ENCODE results near the gene SMIM24. TPM values are rescaled to one million over a fixed set of nuclear protein-coding genes. Genes with fewer than 3 reads are reported as not detected.
A peak's percentile ranks its signal among the peaks of the same experiment; 100 is the strongest.

The SMIM24 gene
- total and polyA plus RNA-seq, 4 experiments from 2014 or later, result not detected

- Histone ChIP-seq H3K27me3 (ENCODE audit: insufficient read depth, low read length) (no peaks in the 10 kb centered on the region), H3K27ac (ENCODE audit: low read depth, low read length) (no peak overlapping the region), H3K4me3 (ENCODE audit: low read length in 2 of 2) (no peak overlapping the region), H3K36me3 (ENCODE audit: insufficient read depth, low read length) (peaks cover 16% of the 10 kb centered on the region), H3K4me1 (ENCODE audit: insufficient read depth, low read length) (peaks cover 15% of the 10 kb centered on the region), H3K9me3 (ENCODE audit: control insufficient read depth in 1 of 2, low read length in 2 of 2) (no peaks in the 10 kb centered on the region)
- ChIA-PET CTCF (ENCODE audit: partially characterized antibody) (no interaction called here), POLR2A (ENCODE audit: partially characterized antibody) (no interaction called here)
- no peaks in the 10 kb centered on the region for H3K9me3 Mint-ChIP-seq
- intact Hi-C loops (cut with micrococcal nuclease), result no loop called here
- peaks cover 17 to 49% (median 25%) of the 10 kb centered on the region in 4 donors for H3K4me1 Mint-ChIP-seq
- H3K27ac Mint-ChIP-seq, result no peak overlapping the region
- no peak for DNase-seq
- H3K4me3 Mint-ChIP-seq, result no peak overlapping the region
- H3K27me3 Mint-ChIP-seq, result no peaks in the 10 kb centered on the region
- H3K36me3 Mint-ChIP-seq, result peaks cover 8 to 19% of the 10 kb centered on the region in 2 donors
Measured at GRCh38 chr19:3519126-3519525, 38.8 kb upstream of the SMIM24 start.

GRCh38 chr19:3518659-3519058 lies 38.3 kb upstream of the SMIM24 start:
- no peak for DNase-seq
- Histone ChIP-seq H3K4me1 (ENCODE audit: insufficient read depth, low read length) (peaks cover 15% of the 10 kb centered on the region), H3K27ac (ENCODE audit: low read depth, low read length) (no peak overlapping the region), H3K27me3 (ENCODE audit: insufficient read depth, low read length) (no peaks in the 10 kb centered on the region), H3K9me3 (ENCODE audit: control insufficient read depth in 1 of 2, low read length in 2 of 2) (no peaks in the 10 kb centered on the region), H3K4me3 (ENCODE audit: low read length in 2 of 2) (no peak overlapping the region), H3K36me3 (ENCODE audit: insufficient read depth, low read length) (peaks cover 11% of the 10 kb centered on the region)
- Mint-ChIP-seq H3K9me3 (no peaks in the 10 kb centered on the region), H3K36me3 (peaks cover 5 to 16% of the 10 kb centered on the region in 2 donors), H3K27me3 (no peaks in the 10 kb centered on the region), H3K27ac (peak overlapping the region in 3 of 7 donors; percentile 18 to 76 (median 68)), H3K4me1 (peaks cover 18 to 54% (median 28%) of the 10 kb centered on the region in 4 donors), H3K4me3 (no peak overlapping the region)
- POLR2A ChIA-PET (ENCODE audit: partially characterized antibody), result no interaction called here
- intact Hi-C loops (cut with micrococcal nuclease), result no loop called here
- CTCF ChIA-PET (ENCODE audit: partially characterized antibody), result no interaction called here

- Histone ChIP-seq H3K4me1 (ENCODE audit: insufficient read depth, low read length) (peaks cover 15% of the 10 kb centered on the region), H3K36me3 (ENCODE audit: insufficient read depth, low read length) (peaks cover 7% of the 10 kb centered on the region), H3K9me3 (ENCODE audit: control insufficient read depth in 1 of 2, low read length in 2 of 2) (no peaks in the 10 kb centered on the region), H3K27ac (ENCODE audit: low read depth, low read length) (no peak overlapping the region), H3K27me3 (ENCODE audit: insufficient read depth, low read length) (no peaks in the 10 kb centered on the region), H3K4me3 (ENCODE audit: low read length in 2 of 2) (no peak overlapping the region)
- POLR2A ChIA-PET (ENCODE audit: partially characterized antibody), result interaction anchor here (1.1 kb wide), 1 partner anchor 180 kb away, joined by 6 read pairs; no protein-coding TSS in a partner anchor
- peak overlapping the region in 5 of 7 donors; percentile 18 to 76 (median 68) for H3K27ac Mint-ChIP-seq
- H3K9me3 Mint-ChIP-seq, result no peaks in the 10 kb centered on the region
- CTCF ChIA-PET (ENCODE audit: partially characterized antibody), result no interaction called here
- H3K27me3 Mint-ChIP-seq, result no peaks in the 10 kb centered on the region
- H3K4me1 Mint-ChIP-seq, result peaks cover 19 to 58% (median 31%) of the 10 kb centered on the region in 4 donors
- H3K4me3 Mint-ChIP-seq, result no peak overlapping the region
- H3K36me3 Mint-ChIP-seq, result peaks cover 5 to 16% of the 10 kb centered on the region in 2 donors
- DNase-seq, result no peak
- intact Hi-C loops (cut with micrococcal nuclease), result no loop called here
Measured at GRCh38 chr19:3518255-3518654, 37.9 kb upstream of the SMIM24 start.

GRCh38 chr19:3517638-3518037 lies 37.3 kb upstream of the SMIM24 start:
- Histone ChIP-seq H3K27me3 (ENCODE audit: insufficient read depth, low read length) (no peaks in the 10 kb centered on the region), H3K4me1 (ENCODE audit: insufficient read depth, low read length) (peaks cover 15% of the 10 kb centered on the region), H3K27ac (ENCODE audit: low read depth, low read length) (no peak overlapping the region), H3K4me3 (ENCODE audit: low read length in 2 of 2) (no peak overlapping the region), H3K9me3 (ENCODE audit: control insufficient read depth in 1 of 2, low read length in 2 of 2) (no peaks in the 10 kb centered on the region), H3K36me3 (ENCODE audit: insufficient read depth, low read length) (peaks cover 5% of the 10 kb centered on the region)
- Mint-ChIP-seq H3K27ac (peak overlapping the region in 2 of 7 donors; percentile 64 to 87), H3K4me3 (no peak overlapping the region), H3K27me3 (no peaks in the 10 kb centered on the region), H3K4me1 (peaks cover 19 to 60% (median 31%) of the 10 kb centered on the region in 4 donors), H3K36me3 (peaks cover 5 to 16% of the 10 kb centered on the region in 2 donors), H3K9me3 (no peaks in the 10 kb centered on the region)
- ChIA-PET POLR2A (ENCODE audit: partially characterized antibody) (interaction anchor here (1.1 kb wide), 1 partner anchor 179 kb away, joined by 6 read pairs; no protein-coding TSS in a partner anchor), CTCF (ENCODE audit: partially characterized antibody) (interaction anchor here (2.0 kb wide), 1 partner anchor 32 kb away, joined by 6 read pairs; no protein-coding TSS in a partner anchor)
- intact Hi-C loops (cut with micrococcal nuclease), result no loop called here
- no peak for DNase-seq

GRCh38 chr19:3516675-3517207 lies 36.4 kb upstream of the SMIM24 start:
- no peaks in the 10 kb centered on the region for H3K9me3 Mint-ChIP-seq
- intact Hi-C loops (cut with micrococcal nuclease), result no loop called here
- peaks cover 5 to 16% of the 10 kb centered on the region in 2 donors for H3K36me3 Mint-ChIP-seq
- POLR2A ChIA-PET (ENCODE audit: partially characterized antibody), result interaction anchor here (1.0 to 1.2 kb wide), 3 partner anchors 10 to 40 kb away, joined by 4 to 5 read pairs (median 4); partner anchors contain the start of gene FZR1
- H3K4me1 Mint-ChIP-seq, result peaks cover 19 to 65% (median 33%) of the 10 kb centered on the region in 4 donors
- Histone ChIP-seq H3K4me3 (ENCODE audit: low read length in 2 of 2) (no peak overlapping the region), H3K9me3 (ENCODE audit: control insufficient read depth in 1 of 2, low read length in 2 of 2) (no peaks in the 10 kb centered on the region), H3K36me3 (ENCODE audit: insufficient read depth, low read length) (peaks cover 9% of the 10 kb centered on the region), H3K27me3 (ENCODE audit: insufficient read depth, low read length) (no peaks in the 10 kb centered on the region), H3K4me1 (ENCODE audit: insufficient read depth, low read length) (peaks cover 19% of the 10 kb centered on the region), H3K27ac (ENCODE audit: low read depth, low read length) (peak overlapping the region; percentile 6)
- peak overlapping the region in 1 of 8 donors; percentile 34 for H3K4me3 Mint-ChIP-seq
- CTCF ChIA-PET (ENCODE audit: partially characterized antibody), result interaction anchor here (2.0 kb wide), 1 partner anchor 31 kb away, joined by 6 read pairs; no protein-coding TSS in a partner anchor
- peak overlapping the region; percentile 52 to 90 (median 86) for H3K27ac Mint-ChIP-seq
- peak; percentile 55 to 76 (median 74) for DNase-seq
- no peaks in the 10 kb centered on the region for H3K27me3 Mint-ChIP-seq

- peaks cover 9% of the 10 kb centered on the region for H3K36me3 ChIP-seq (ENCODE audit: insufficient read depth, low read length)
- Mint-ChIP-seq H3K36me3 (peaks cover 2 to 13% of the 10 kb centered on the region in 2 donors), H3K4me1 (peaks cover 18 to 69% (median 34%) of the 10 kb centered on the region in 4 donors), H3K27me3 (no peaks in the 10 kb centered on the region), H3K27ac (peak overlapping the region; percentile 44 to 92 (median 78)), H3K4me3 (peak overlapping the region in 1 of 8 donors; percentile 13), H3K9me3 (no peaks in the 10 kb centered on the region)
- CTCF ChIA-PET (ENCODE audit: partially characterized antibody), result interaction anchor here (2.0 kb wide), 1 partner anchor 30 kb away, joined by 6 read pairs; no protein-coding TSS in a partner anchor
- DNase-seq, result no peak
- intact Hi-C loops (cut with micrococcal nuclease), result no loop called here
- H3K27me3 ChIP-seq (ENCODE audit: insufficient read depth, low read length), result no peaks in the 10 kb centered on the region
- POLR2A ChIA-PET (ENCODE audit: partially characterized antibody), result interaction anchor here (1.1 to 1.3 kb wide), 2 partner anchors 10 to 40 kb away, joined by 4 read pairs; partner anchors contain the start of gene FZR1
- no peak overlapping the region for H3K4me3 ChIP-seq (ENCODE audit: low read length in 2 of 2)
- peak overlapping the region; percentile 6 for H3K27ac ChIP-seq (ENCODE audit: low read depth, low read length)
- peaks cover 19% of the 10 kb centered on the region for H3K4me1 ChIP-seq (ENCODE audit: insufficient read depth, low read length)
- H3K9me3 ChIP-seq (ENCODE audit: control insufficient read depth in 1 of 2, low read length in 2 of 2), result no peaks in the 10 kb centered on the region
Measured at GRCh38 chr19:3515891-3516422, 35.6 kb upstream of the SMIM24 start.

GRCh38 chr19:3514930-3515329 lies 34.6 kb upstream of the SMIM24 start:
- intact Hi-C loops (cut with micrococcal nuclease), result no loop called here
- H3K27me3 ChIP-seq (ENCODE audit: insufficient read depth, low read length), result no peaks in the 10 kb centered on the region
- CTCF ChIA-PET (ENCODE audit: partially characterized antibody), result no interaction called here
- H3K4me1 ChIP-seq (ENCODE audit: insufficient read depth, low read length), result peaks cover 29% of the 10 kb centered on the region
- H3K4me3 Mint-ChIP-seq, result no peak overlapping the region
- no peaks in the 10 kb centered on the region for H3K9me3 Mint-ChIP-seq
- peaks cover 12% of the 10 kb centered on the region for H3K36me3 ChIP-seq (ENCODE audit: insufficient read depth, low read length)
- H3K36me3 Mint-ChIP-seq, result peaks cover 0 to 13% of the 10 kb centered on the region in 2 donors
- DNase-seq, result no peak
- POLR2A ChIA-PET (ENCODE audit: partially characterized antibody), result interaction anchor here (1.3 kb wide), 1 partner anchor 9 kb away, joined by 4 read pairs; the partner anchor contains the start of gene FZR1
- peak overlapping the region in 2 of 7 donors; percentile 13 to 29 for H3K27ac Mint-ChIP-seq
- no peaks in the 10 kb centered on the region for H3K9me3 ChIP-seq (ENCODE audit: control insufficient read depth in 1 of 2, low read length in 2 of 2)
- H3K27me3 Mint-ChIP-seq, result no peaks in the 10 kb centered on the region
- H3K4me3 ChIP-seq (ENCODE audit: low read length in 2 of 2), result no peak overlapping the region
- no peak overlapping the region for H3K27ac ChIP-seq (ENCODE audit: low read depth, low read length)
- H3K4me1 Mint-ChIP-seq, result peaks cover 19 to 76% (median 37%) of the 10 kb centered on the region in 4 donors
